AG10803 (cell line): ENCODE measurements around the gene PRLR.

Source experiments
- DNase-seq: peaks from one replicate; pipeline ENCODE4 v3.0.0; 2010; ENCODE audit warnings: low read depth
- H3K4me3 ChIP-seq: 2 replicates; pipeline ENCODE4 v1.5.1; 2011; ENCODE audit warnings: mild to moderate bottlenecking, low read length, control low read depth
- TF ChIP-seq, protein P1 (sequence below): conservative IDR thresholded peaks from 2 replicates; pipeline ENCODE4 v1.5.1; 2011; ENCODE audit warnings: mild to moderate bottlenecking, low read length, control low read depth, inconsistent platforms

The PRLR gene

DNA sequence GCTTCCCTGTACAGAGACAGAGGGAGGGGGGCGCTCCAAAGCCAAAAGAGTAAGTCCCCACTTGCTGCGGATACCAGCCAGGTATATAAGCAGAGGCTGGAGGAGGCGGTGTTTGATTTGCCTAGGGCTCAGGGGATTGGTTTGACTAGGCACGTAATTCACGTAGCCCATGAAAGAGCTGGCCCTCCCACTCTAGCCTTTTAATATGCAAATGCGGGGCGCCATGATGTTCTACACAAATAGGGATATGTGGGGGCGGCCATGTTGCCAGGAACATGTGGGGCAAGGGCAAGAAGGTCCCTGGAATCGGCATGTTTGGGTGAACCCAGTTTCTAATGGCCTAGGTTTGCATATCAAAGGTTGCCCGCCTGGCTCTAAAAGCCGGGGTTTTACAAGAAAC, 3.3 kb upstream of the PRLR start:
- TF ChIP-seq, protein P1, sequence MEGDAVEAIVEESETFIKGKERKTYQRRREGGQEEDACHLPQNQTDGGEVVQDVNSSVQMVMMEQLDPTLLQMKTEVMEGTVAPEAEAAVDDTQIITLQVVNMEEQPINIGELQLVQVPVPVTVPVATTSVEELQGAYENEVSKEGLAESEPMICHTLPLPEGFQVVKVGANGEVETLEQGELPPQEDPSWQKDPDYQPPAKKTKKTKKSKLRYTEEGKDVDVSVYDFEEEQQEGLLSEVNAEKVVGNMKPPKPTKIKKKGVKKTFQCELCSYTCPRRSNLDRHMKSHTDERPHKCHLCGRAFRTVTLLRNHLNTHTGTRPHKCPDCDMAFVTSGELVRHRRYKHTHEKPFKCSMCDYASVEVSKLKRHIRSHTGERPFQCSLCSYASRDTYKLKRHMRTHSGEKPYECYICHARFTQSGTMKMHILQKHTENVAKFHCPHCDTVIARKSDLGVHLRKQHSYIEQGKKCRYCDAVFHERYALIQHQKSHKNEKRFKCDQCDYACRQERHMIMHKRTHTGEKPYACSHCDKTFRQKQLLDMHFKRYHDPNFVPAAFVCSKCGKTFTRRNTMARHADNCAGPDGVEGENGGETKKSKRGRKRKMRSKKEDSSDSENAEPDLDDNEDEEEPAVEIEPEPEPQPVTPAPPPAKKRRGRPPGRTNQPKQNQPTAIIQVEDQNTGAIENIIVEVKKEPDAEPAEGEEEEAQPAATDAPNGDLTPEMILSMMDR: no peak
- DNase-seq: no peak
- no peak overlapping the region for H3K4me3 ChIP-seq

DNA sequence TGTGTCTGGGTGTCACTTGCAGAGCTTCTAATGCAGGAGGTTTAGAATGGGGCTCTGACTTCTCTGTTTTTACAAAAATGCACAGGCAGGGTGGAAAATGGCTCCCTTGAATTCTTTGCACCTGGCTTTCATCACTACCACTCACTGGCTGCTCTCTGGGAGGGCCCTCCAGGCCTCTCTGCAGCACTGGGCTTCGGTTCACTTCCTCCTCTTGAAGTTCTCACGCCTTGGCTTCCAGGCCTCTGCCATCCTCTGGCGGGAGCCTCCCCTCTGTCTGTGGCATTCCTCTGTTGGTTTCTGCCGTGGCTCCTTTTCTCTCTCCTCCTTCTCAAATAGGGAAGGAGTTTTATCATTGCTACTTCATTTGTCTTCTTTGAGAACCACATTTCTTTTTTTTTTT, 2.8 kb upstream of the PRLR start:
- TF ChIP-seq, protein P1: no peak
- H3K4me3 ChIP-seq: no peak overlapping the region
- no peak for DNase-seq

DNA sequence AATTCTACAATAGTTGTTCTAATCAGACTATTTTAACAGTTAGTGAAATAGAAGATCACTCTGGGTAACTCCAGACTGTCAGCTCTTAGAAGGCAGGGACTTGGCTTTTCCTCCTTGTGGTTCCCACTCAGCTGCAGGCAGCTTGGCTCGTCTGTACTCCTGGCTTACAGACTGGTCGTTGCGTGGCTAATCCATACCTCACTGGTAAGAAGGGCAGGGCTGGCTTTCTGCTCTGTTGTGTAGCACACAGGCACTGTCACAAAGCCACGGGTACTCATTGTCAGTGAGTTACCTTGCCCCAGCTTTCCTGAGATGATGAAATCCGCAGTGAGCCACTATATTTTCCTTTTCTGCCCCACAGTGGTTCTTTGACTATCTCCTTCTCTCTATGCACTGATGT, 1.8 kb upstream of the PRLR start:
- DNase-seq: no peak
- TF ChIP-seq, protein P1: no peak
- H3K4me3 ChIP-seq: no peak overlapping the region

DNA sequence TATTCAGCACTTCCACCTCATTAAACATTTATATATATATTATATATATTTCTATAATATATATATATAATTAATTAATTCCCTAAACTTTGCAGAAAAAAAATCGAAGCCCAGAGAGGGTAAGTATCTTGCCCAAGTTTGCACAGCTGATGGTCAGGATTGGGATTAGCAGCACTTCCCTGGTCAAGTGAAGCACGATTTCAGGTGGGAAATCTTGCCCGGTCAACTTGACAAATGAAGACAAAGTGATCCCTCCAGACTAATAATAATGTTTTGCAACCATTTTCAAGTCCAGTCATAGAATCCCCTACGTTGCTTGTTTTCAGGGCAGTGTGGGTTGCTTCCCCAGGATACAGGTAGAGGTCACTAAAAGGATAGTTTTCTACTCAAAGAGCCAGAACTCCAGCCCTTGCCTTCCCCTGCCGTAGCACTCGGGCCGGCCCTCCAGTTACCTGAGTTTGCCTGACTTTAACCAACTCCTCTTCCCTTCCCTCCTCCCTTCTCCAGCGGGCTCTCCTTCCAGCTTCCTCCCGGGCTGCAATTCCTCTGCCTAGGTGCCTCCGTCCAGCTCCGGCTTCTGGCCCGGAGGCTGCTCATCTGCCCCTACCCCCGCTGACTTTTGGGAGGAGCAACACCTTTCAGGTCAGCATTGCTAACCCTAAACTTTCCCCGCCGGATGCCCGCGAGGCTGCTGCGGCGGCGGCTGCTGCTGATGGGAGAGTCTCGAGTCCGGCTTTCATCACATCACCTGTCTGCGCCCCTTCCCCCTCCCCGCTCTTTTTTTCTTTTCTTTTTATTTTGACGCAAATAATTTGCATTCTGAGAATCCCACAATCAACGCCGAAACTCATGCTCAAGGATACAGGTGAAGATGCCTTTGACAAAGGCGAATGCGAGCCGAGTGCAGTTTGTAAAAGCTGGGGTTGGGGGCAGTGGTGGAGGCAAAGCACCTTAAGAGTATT, 930 bp downstream of the PRLR start:
- peak overlapping the region; percentile 29 for H3K4me3 ChIP-seq
- TF ChIP-seq, protein P1: no peak
- DNase-seq: no peak

DNA sequence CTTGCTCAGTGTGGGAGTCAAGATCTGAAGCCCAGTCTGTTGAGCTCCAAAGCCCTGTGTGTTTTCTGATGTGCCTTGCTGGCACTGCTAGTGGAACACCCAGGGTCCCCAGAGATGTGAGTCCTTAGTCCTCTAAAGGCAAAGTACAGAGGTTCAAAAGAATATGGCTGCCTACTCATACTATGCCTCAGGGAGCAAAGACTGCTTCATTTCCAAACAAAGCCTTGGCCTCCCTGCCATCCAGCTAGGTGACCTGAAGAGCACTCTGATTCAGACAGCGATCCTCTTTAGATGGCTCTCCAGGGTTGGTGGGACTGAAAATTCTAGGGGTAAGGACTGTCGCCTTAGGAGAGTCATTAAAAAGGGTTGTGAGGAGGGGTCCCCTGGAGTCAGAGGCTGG, 2.0 kb downstream of the PRLR start:
- no peak for DNase-seq
- TF ChIP-seq, protein P1: no peak

DNA sequence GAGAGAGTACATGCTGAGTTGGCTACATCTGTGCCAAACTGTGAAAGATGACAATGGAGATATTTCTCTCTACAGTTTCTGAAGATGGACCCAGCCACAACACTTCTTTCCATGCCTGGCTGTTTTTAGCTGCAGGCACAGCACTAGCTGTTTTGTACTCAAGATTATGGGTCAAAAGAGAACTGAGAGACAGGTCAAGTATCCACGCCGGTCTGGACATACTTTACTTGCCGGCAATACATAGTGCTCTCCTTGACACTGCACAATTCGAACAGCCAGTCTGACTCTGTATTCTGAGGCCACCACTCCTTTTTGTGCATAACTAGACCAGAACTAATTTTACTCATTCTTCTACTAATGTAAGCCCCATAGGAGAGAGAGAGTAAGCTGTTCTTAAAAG, 2.6 kb downstream of the PRLR start:
- TF ChIP-seq, protein P1: no peak
- no peak for DNase-seq
- H3K4me3 ChIP-seq: no peak overlapping the region

More for the DNA sequence above, 2.0 kb downstream of the PRLR start:
- H3K4me3 ChIP-seq: no peak overlapping the region

DNA sequence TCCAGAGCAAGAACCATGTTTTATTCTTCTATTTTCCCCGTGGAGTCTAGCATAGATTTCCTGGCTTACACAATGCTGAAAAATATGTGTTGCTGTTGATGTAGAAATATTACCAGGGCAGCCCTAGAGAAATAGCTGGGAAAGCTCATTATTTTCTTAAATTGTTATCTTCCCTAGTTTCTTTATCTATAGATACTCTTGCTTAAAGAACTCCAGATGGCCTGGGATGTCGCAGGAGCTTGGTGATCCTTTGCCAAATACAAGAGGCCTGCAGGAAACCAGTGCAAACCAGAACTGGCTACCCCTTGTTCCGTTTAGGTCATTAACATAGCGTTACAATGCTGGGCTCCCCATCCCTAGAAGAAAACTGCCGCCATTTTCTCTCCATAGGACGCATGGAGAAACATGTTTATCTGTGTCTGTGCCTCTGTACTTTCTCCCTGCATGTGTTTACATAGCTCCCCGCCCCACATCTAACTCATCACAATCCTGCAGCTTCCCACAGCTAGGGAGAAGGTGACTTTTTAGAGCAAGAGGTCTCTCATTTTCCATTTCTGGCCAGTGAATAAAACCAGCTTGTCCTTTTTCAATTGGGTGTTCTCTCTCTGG, 6.4 kb downstream of the PRLR start:
- TF ChIP-seq, protein P1: no peak

More for the DNA sequence above, 6.4 kb downstream of the PRLR start:
- H3K4me3 ChIP-seq: no peak overlapping the region
- DNase-seq: no peak
